NCI-H748 treated with DMSO at 0.1 percent for 48 hours (cell line): Measurements from ENCODE around the gene SRRM4.

Source experiments
- DNase-seq: peaks from one replicate; lab custom pipeline; 2025; lab: John Stamatoyannopoulos, UW

Gene SRRM4

GRCh38 chr12:119122047-119122446 lies 140.7 kb downstream of the SRRM4 start:
- DNase-seq, result no peak

DNA sequence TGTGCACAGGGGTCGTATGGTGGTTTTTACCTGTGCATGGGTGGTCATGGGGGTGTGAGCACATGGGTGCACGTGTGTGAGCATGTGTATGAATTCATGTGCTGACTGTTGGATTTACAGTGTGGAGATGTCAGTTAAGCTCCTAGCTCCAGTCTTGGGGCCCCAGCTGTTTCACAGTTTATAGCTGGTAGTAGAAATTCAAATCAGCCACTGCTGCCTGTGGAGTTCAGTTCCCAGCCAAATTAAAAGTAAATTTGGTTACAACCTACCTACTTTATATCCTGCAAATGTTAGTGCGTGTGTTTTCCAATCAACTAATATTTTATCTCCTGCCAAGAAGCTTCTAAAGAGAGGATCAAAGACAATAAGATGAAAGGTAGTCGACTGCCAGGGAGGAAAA lies 141.4 kb downstream of the SRRM4 start:
- DNase-seq, result no peak

- no peak for DNase-seq
These were observed 147.2 kb downstream of the SRRM4 start for GRCh38 chr12:119128527-119128926.

DNA sequence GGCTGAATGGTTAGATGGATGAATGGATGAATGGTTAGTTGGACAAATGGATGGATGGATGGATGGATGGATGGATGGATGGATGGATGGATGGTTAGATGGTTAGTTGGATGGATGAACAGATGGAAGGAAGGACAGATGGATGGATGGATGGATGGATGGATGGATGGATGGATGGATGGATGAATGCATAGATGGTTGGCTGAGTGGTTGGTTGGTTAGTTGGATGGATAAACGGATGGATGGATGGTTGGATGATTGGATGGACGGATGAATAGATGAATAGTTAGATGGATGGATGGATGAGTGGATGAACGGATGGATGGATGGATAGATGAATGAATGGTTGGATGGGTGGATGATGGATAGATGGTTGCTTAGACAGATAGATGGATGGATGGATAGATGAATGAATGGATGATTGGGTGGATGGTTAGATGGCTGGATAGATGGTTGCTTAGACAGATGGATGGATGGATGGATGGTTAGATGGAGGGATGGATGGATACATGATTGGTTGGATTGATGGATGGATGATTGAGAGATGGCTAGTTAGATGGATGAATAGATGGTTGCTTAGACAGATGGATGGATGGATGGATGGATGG lies 148.6 kb downstream of the SRRM4 start:
- no peak for DNase-seq

GRCh38 chr12:119130523-119130922 lies 149.2 kb downstream of the SRRM4 start:
- DNase-seq, result no peak

DNA sequence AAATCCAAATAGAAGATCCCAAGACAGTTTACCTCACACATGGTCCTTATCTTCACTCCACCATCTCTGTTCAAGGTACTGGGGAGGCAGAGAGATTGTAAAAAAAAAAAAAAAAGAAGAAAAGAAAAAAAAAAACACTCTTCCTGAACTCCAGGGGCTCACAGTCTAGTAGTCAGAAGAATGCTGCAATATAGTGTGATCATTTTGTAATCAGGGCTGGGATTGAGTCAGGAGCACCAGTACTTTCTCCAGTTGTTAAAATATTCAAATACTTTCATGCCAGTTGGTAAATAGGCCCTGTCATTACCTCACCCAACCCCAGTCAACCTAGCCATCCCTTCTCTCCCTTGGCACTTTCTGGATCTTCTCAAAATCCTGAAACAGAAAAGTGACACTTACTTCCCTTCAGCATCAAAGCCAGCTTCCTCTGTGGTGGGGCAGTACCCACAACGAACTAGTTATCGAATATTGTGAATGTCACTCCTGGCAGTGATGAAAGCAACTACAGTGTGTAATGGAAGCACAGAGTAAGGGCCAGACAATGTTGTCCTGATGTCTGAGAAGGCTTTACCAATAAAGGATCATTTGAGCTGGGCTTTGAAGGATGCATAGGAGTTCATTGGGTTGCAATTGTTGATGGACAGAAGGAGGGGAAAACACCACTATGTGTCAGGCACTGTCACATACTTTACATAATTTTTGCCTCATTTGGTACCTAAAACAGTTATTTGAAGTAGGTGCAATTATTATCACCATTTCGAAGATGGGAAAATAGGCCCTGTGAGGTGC lies 153.1 kb downstream of the SRRM4 start:
- no peak for DNase-seq

DNA sequence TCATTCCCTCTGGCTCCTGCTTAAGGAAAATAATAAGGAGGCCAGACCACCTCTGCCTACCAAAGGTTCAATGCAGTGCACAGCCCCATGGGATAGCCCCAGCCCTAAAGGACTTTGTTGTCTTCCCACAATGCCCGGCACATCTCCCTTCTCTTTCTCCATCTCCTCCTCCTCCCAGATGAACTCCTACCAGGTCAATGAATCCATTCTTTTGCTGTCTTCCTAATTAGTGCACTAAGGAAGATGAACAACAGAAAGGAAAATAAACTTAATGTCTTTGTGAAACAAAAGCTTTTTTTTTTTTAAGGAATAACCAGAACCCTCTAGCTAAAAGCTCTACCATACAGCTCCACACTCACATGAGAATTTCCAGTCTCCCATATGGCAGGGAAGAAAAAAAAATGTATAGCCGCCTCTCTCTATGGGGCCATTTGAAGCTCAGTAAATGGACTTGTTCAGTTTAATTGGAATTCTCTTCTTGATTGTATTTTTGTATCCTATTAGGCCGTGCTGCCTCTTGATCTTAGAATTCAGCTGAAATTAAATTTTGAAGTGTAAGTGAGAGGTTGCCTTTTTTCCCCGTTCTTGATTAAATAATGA lies 155.6 kb downstream of the SRRM4 start:
- no peak for DNase-seq

- no peak for DNase-seq
These were observed 158.1 kb downstream of the SRRM4 start for GRCh38 chr12:119139448-119139847.

- no peak for DNase-seq
These were observed 164.0 kb downstream of the SRRM4 start for GRCh38 chr12:119145367-119145766.

DNA sequence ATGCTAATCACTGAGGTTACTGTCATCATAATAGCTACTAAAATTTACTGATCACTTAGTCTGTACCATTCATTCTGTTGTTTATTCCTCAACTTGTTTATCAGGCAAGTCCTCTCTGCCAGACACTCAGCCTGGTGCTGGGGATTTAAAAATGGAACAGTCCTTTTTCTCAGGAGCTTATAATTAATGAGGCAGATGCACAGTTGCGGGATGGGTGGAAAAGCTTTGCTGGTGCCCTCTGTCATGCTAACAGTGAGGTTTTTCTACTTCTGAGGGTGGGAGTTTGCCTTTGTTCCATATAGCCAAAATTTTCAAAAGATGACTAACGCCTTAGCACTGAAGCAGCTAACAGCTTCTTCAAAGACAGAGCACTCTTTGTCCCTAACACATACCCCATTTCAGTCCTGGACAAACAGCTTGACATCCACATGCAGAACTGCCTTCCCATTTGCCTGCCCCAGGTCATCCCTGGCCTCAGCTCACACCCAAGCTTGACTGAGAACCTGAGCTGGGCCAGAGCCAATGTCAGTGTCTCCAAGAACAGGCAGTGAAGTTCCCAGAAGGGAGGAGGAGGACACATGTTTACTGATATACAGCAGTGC lies 166.6 kb downstream of the SRRM4 start:
- DNase-seq, result no peak

DNA sequence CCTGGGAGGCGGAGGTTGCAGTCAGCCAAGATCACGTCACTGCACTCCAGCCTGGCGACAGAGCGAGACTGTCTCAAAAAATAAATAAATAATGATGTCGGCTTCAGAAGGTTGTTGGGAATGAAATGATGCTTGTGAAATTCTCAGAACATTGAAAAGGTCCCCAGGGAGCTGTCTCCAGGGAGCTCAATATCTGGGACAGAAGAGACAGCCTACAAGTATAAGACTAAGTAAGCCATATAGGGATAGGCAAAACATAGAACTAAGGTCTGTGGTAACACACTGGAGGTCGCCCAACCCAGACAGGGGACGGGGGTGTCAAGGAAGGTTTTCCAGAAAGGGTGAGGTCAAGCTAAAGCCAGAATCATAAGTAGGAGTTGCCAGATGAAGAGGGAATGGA lies 167.9 kb downstream of the SRRM4 start:
- no peak for DNase-seq

DNA sequence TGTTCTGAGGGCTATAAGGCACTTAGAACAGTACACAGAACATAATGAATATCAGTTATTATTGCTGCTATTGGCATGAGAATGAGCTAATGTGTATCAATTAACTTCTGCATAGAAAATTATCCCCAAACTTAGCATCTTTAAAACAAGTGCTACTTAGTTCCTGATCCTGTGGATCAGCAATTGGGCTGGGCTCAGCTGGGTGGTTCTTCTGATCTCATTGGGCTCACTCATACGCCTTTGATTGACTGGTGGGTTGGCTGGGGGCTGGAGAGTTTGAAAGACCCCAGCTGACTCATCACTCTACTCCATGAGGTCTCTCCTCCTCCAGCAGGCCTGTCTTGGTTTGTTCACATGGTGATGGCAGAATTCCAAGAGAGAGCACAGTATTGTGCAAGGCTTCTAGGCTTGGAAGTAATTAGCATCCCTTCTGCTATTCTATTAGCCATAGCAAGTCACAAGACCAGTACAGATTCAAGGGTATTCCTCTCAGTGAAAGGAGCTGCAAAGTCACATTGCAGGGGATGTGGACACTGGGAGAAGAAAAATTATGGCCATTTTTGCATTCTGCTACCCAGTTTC lies 170.2 kb downstream of the SRRM4 start:
- no peak for DNase-seq

- no peak for DNase-seq
These were observed 172.4 kb downstream of the SRRM4 start for GRCh38 chr12:119153477-119154434.

- DNase-seq, result no peak
These were observed 173.1 kb downstream of the SRRM4 start for GRCh38 chr12:119154435-119154818.

DNA sequence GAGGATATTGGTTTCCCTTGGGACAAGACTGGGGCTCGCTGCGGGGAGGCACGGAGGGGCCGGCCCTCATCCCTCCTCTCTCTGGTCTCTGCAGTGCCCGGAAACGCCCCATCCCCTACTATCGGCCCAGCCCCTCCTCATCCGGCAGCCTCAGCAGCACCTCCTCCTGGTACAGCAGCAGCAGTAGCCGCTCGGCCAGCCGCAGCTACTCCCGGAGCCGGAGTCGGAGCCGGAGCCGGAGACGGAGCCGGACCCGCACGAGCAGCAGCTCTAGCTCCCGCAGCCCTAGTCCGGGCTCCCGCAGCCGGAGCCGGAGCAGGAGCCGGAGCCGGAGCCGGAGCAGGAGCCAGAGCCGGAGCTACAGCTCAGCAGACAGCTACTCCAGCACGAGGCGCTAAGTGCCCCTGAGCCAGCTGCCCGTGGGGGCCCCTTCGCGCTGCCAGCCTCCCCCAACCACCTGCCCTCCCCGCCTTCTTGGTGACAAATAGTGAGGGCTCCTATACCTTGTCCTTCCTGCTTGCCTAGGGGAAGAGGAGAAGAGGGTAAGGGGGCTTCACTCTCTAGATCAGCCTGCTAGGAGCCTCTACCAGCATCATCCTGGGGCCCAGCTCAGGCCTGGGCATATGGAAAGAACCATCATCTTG lies 175.2 kb downstream of the SRRM4 start:
- no peak for DNase-seq

DNA sequence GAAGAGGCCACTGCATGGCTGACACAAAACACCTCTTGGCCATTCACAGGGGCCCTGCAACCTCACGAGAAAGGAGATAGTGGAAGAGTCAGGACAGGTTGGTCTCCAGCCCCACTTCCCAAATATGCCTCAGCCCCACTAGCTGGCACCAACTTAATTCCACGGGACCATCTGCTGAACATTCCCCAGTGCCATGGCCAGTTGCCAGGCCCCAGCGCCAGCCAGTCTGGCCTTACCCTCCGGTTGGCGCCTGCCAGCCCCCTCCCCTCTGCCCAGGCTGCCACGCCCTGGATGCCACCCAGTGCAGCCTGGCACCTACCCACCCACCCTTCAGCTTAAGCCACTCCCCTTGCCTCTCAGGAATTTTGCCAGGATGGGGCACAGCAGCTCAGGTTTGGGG lies 176.2 kb downstream of the SRRM4 start:
- DNase-seq, result no peak

DNA sequence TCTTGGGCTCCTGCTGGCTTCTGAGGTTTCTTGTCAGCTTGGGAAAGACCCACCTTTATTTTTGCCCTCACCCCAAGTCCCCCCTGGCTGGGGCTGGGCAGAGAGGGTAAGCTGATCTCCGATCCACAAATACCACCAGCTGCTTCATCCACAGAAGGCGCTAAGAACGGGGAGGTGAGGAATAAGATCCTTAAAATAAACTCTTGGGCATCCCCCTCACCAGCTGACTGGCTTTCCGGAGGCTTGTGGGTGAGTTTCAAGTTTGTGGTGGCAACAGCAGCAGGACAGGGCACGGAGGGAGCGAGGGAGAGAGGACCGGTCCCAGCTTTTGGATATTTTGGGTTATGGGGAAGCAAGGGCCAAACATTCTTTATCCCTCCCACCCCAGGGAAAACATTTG lies 176.6 kb downstream of the SRRM4 start:
- no peak for DNase-seq

GRCh38 chr12:119158402-119158801 lies 177.1 kb downstream of the SRRM4 start:
- no peak for DNase-seq

GRCh38 chr12:119159844-119160243 lies 178.5 kb downstream of the SRRM4 start:
- no peak for DNase-seq

DNA sequence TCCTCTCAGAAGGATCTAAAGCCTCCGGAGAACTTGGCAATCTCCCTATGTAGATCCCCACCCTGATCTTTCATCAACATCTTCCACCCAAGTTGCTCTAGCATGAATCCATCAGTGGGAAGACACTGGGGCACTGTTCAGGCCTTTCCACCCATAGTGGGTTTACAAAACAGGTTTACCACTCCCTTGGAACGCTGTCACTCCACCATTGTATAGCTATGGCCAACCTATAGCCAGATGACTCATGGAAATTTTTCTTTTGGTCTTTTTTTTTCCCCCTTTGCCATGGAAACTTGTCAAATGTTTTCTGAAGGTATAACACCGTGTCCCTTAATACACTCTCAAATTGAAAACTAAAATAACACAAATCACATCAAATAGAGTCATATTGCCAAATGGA lies 186.6 kb downstream of the SRRM4 start:
- no peak for DNase-seq

GRCh38 chr12:119168721-119169120 lies 187.4 kb downstream of the SRRM4 start:
- no peak for DNase-seq
